SHP77 (cell line): ENCODE data around the gene LIPM.

ENCODE experiments used
- DNase-seq, 2 experiments: peaks; one replicate each; lab custom pipeline; 2025; lab: John Stamatoyannopoulos, UW

Gene LIPM

GRCh38 chr10:88840881-88841280, 38.4 kb downstream of the LIPM start:
- DNase-seq: no peak

- no peak for DNase-seq
Measured at GRCh38 chr10:88841316-88842111, 39.0 kb downstream of the LIPM start.

- no peak for DNase-seq
Measured at GRCh38 chr10:88843171-88843570, 40.6 kb downstream of the LIPM start.

GRCh38 chr10:88848499-88848898, 46.0 kb downstream of the LIPM start:
- DNase-seq: no peak

- DNase-seq: no peak
Measured at GRCh38 chr10:88849234-88849633, 46.7 kb downstream of the LIPM start.

- no peak for DNase-seq
Measured at GRCh38 chr10:88850712-88851111, 48.2 kb downstream of the LIPM start.

- DNase-seq: no peak
Measured at GRCh38 chr10:88851706-88852105, 49.2 kb downstream of the LIPM start, which contains the start of gene ANKRD22. TSS of gene ANKRD22 (minus strand) at chr10:88851844. CDS start at chr10:88851607, 237 bp downstream.

- no peak for DNase-seq
Measured at GRCh38 chr10:88852327-88852726, 49.8 kb downstream of the LIPM start.

- no peak for DNase-seq
Measured at GRCh38 chr10:88853155-88853881, 50.8 kb downstream of the LIPM start.

- DNase-seq: no peak
Measured at GRCh38 chr10:88854684-88855083, 52.2 kb downstream of the LIPM start.

- no peak for DNase-seq
Measured at GRCh38 chr10:88857831-88858230, 55.3 kb downstream of the LIPM start.

- DNase-seq: no peak
Measured at GRCh38 chr10:88858491-88858890, 56.0 kb downstream of the LIPM start.

- no peak for DNase-seq
Measured at GRCh38 chr10:88861036-88861435, 58.5 kb downstream of the LIPM start.

- DNase-seq: no peak
Measured at GRCh38 chr10:88865281-88865876, 62.8 kb downstream of the LIPM start.

- DNase-seq: no peak
Measured at GRCh38 chr10:88866454-88866853, 63.9 kb downstream of the LIPM start.

GRCh38 chr10:88870089-88870488, 67.6 kb downstream of the LIPM start:
- DNase-seq: no peak
